WERI-Rb-1 (cell line): Measurements from ENCODE around the gene SAMD4A.

ENCODE experiments used
- DNase-seq: peaks from one replicate; pipeline ENCODE4 v3.0.0-alpha.2; 2020
- H3K27ac ChIP-seq: fragments of 250-450 bp; sonication (Bioruptor Pico); 2 replicates; pipeline ENCODE4 v1.5.1; 2020; ENCODE audit warnings: mild to moderate bottlenecking, moderate library complexity
- H3K27me3 ChIP-seq: fragments of 250-450 bp; sonication (Bioruptor Pico); 2 replicates; pipeline ENCODE4 v1.5.1; 2021; ENCODE audit warnings: mild to moderate bottlenecking, low read depth, moderate library complexity; ENCODE audit not compliant: insufficient read depth, severe bottlenecking
- H3K36me3 ChIP-seq: fragments of 250-450 bp; sonication (Bioruptor Pico); 2 replicates; pipeline ENCODE4 v1.5.1; 2020; ENCODE audit warnings: mild to moderate bottlenecking, moderate library complexity
- H3K4me3 ChIP-seq: 2 replicates; pipeline ENCODE4 v1.5.1; 2011; ENCODE audit warnings: low read depth, mild to moderate bottlenecking, control low read depth, low read length
- H3K9me3 ChIP-seq: fragments of 250-450 bp; sonication (Bioruptor Pico); 2 replicates; pipeline ENCODE4 v1.5.1; 2021; ENCODE audit warnings: mild to moderate bottlenecking, moderate library complexity; ENCODE audit not compliant: severe bottlenecking
- TF ChIP-seq, protein P1 (sequence below): IDR thresholded peaks from 2 replicates; pipeline ENCODE4 v1.5.1; 2011; ENCODE audit warnings: low read depth, mild to moderate bottlenecking, control low read depth, inconsistent platforms, low read length

Gene SAMD4A

DNA sequence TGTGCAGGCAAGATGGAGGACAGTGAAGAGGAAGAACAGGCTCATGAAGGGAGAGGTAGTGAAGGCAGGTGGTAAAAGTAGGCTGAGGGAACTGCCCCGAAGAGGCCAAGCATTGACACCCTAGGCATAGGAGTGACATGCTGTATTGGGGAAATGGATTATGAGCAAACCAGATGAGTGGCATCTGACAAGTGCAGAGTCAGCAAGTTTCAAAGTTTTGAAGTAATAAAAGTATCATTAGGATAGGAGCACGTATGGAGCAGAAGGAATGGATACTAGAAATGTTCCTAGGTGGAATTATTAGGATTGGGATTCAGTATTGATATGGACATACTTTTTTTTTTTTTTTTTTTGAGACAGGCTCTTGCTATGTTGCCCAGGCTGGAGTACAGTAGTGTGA lies 139.8 kb downstream of the SAMD4A start:
- H3K36me3 ChIP-seq = peaks cover 47% of the 10 kb centered on the region
- TF ChIP-seq, protein P1, sequence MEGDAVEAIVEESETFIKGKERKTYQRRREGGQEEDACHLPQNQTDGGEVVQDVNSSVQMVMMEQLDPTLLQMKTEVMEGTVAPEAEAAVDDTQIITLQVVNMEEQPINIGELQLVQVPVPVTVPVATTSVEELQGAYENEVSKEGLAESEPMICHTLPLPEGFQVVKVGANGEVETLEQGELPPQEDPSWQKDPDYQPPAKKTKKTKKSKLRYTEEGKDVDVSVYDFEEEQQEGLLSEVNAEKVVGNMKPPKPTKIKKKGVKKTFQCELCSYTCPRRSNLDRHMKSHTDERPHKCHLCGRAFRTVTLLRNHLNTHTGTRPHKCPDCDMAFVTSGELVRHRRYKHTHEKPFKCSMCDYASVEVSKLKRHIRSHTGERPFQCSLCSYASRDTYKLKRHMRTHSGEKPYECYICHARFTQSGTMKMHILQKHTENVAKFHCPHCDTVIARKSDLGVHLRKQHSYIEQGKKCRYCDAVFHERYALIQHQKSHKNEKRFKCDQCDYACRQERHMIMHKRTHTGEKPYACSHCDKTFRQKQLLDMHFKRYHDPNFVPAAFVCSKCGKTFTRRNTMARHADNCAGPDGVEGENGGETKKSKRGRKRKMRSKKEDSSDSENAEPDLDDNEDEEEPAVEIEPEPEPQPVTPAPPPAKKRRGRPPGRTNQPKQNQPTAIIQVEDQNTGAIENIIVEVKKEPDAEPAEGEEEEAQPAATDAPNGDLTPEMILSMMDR = no peak
- H3K9me3 ChIP-seq = no peaks in the 10 kb centered on the region
- no peak overlapping the region for H3K27ac ChIP-seq
- no peak overlapping the region for H3K4me3 ChIP-seq
- DNase-seq = no peak
- no peaks in the 10 kb centered on the region for H3K27me3 ChIP-seq

DNA sequence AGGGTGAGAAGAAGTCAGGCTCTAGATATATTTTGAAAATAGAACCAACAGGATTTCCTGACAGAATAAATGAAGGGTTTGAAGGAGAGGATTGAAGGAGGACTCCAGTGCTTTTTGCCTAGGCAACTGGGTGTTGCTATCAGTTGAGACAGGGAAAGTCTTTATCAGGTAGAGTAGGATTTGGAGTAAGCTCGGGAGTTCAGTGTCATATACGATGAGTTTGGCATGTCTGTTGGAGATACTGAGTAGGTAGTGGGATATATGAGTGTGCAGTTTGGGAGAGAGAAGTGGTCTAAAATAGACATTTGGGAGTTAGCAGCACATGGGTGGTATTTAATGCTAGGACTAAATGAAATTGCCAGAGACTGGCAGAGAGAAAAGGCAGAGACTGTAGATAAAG lies 141.2 kb downstream of the SAMD4A start:
- Histone ChIP-seq H3K27ac (peak overlapping the region; percentile 17; the same call in 1 of the 2 replicates), H3K27me3 (no peaks in the 10 kb centered on the region), H3K36me3 (peaks cover 44% of the 10 kb centered on the region), H3K4me3 (no peak overlapping the region), H3K9me3 (no peaks in the 10 kb centered on the region)
- DNase-seq = no peak
- TF ChIP-seq, protein P1 = no peak

DNA sequence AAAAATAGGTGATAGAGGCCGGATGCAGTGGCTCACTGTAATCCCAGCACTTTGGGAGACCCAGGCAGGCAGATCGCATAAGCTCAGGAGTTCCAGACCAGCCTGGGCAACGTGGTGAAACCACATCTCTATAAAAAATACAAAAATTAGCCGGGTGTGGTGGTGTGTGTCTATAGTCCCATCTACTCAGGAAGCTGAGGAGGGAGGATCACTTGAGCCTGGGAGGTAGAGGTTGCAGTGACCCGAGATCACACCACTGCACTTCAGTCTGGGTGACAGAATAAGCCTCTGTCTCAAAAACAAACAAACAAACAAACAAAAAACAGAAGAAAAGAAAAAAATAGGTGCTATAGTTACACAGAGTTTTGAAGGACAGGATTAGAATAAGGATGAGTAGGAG lies 142.1 kb downstream of the SAMD4A start:
- TF ChIP-seq, protein P1 = no peak
- DNase-seq = no peak
- Histone ChIP-seq H3K4me3 (no peak overlapping the region), H3K27ac (no peak overlapping the region; the same call in 1 of the 2 replicates), H3K27me3 (no peaks in the 10 kb centered on the region), H3K9me3 (no peaks in the 10 kb centered on the region), H3K36me3 (peaks cover 40% of the 10 kb centered on the region)

DNA sequence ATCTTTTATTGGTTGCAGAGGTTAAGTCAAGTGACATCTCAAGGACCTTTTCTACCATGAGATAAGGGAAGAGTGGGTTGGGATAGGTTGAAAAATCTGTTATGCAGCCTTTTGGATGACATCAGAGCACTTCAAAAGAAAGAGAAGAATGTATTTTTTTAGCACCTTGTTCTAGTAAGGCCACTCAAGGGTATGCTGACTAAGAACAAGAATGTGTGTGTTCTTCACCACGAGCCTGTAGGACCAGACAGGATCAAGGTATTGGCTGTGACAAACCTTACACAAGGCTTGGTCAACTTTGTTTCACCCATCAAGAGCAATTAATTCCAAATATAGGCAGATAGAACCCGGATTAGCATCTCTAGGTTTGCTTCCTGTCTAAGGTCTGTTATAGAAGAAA lies 142.5 kb downstream of the SAMD4A start:
- peaks cover 39% of the 10 kb centered on the region for H3K36me3 ChIP-seq
- TF ChIP-seq, protein P1 = no peak
- no peaks in the 10 kb centered on the region for H3K27me3 ChIP-seq
- DNase-seq = no peak
- no peak overlapping the region for H3K4me3 ChIP-seq
- no peaks in the 10 kb centered on the region for H3K9me3 ChIP-seq
- no peak overlapping the region for H3K27ac ChIP-seq

DNA sequence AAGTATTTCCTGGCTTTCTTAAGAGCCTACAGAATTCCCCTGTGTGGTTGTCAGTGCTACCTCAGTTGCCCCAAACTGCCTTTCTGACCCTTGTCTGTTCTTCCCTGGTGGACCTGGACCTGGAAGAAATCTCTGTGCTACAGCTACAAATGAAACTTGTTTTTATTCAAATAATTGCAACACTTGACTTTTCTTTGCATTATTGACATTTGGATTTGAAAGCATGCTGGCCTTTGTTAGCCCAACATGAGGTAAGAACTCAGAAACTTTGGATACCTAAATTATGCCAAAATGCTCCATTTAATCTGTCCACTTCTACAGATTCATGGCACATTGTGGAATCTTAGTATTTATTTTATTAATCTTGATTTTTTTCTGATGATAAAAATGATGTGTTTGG lies 142.9 kb downstream of the SAMD4A start:
- no peak for DNase-seq
- H3K9me3 ChIP-seq = no peaks in the 10 kb centered on the region
- peaks cover 35% of the 10 kb centered on the region for H3K36me3 ChIP-seq
- H3K4me3 ChIP-seq = no peak overlapping the region
- TF ChIP-seq, protein P1 = no peak
- no peak overlapping the region for H3K27ac ChIP-seq
- H3K27me3 ChIP-seq = no peaks in the 10 kb centered on the region

DNA sequence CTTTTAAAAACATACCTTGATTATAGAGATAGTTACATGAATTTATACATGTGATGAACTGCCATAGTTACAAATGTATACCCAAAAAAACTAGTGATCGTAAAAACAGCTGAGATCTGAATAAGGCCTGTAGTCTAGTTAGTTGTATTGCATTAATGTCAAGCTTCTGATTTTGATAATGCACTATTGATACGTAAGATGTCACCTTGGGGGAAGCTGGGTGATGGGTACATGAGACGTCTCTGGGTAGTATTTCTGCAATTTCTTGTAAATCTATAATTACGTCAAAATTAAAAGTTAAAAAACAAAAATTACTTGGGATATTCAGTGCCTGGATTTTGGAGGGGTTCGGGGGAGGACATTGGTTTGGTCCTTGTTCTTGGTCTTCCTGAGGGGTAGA lies 144.4 kb downstream of the SAMD4A start:
- Histone ChIP-seq H3K27ac (no peak overlapping the region), H3K9me3 (no peaks in the 10 kb centered on the region), H3K4me3 (no peak overlapping the region), H3K27me3 (no peaks in the 10 kb centered on the region), H3K36me3 (peaks cover 26% of the 10 kb centered on the region)
- TF ChIP-seq, protein P1 = no peak
- DNase-seq = no peak
